GM12873 (cell line): ENCODE measurements around the gene PSMB7.

Source experiments
- TF ChIP-seq, protein P1 (sequence below): IDR thresholded peaks from 2 replicates; pipeline ENCODE4 v1.5.1; 2012; ENCODE audit warnings: low read depth, mild to moderate bottlenecking, moderate library complexity, low read length, control low read depth; ENCODE audit not compliant: insufficient read depth; ENCODE audit errors: missing control alignments

PSMB7 gene

DNA sequence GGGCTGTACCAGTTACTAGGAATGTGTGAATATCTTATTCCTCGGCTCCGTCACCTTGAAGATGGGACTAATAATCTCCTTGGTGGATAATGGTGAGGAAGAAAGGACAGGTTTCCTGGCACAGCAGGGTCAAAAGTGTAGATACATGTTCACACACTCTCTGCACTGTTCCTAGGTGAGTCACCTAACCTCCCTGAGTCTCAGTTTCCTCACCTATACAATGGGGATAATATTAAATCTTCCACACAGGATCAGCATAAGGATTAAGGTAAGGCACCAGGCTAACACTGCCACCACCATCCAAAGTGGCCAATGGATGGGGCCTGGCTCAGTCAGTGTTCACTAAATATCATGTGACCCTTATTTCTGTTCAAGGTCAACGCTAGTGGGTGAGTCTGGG lies 66.9 kb downstream of the PSMB7 start:
- TF ChIP-seq, protein P1, sequence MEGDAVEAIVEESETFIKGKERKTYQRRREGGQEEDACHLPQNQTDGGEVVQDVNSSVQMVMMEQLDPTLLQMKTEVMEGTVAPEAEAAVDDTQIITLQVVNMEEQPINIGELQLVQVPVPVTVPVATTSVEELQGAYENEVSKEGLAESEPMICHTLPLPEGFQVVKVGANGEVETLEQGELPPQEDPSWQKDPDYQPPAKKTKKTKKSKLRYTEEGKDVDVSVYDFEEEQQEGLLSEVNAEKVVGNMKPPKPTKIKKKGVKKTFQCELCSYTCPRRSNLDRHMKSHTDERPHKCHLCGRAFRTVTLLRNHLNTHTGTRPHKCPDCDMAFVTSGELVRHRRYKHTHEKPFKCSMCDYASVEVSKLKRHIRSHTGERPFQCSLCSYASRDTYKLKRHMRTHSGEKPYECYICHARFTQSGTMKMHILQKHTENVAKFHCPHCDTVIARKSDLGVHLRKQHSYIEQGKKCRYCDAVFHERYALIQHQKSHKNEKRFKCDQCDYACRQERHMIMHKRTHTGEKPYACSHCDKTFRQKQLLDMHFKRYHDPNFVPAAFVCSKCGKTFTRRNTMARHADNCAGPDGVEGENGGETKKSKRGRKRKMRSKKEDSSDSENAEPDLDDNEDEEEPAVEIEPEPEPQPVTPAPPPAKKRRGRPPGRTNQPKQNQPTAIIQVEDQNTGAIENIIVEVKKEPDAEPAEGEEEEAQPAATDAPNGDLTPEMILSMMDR, result no peak

DNA sequence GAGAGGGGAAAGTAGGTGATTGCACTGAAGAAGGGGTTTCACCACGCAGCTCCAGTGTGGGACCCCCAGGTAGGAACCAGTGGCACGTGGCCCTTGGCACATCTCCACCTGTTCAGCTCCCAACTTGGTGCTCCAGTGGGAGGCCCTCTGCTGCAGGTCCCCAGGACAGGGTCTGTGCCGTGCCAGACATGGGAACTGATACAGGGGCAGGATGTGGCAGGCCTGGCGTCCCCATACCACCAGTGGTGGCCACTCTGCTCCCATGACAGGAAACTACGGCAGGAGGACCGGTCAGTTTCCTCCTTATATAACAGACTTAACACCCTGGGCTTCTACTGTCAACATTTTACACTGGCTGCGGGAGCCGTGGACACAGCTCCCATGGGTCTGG lies 67.3 kb downstream of the PSMB7 start:
- TF ChIP-seq, protein P1, result no peak

DNA sequence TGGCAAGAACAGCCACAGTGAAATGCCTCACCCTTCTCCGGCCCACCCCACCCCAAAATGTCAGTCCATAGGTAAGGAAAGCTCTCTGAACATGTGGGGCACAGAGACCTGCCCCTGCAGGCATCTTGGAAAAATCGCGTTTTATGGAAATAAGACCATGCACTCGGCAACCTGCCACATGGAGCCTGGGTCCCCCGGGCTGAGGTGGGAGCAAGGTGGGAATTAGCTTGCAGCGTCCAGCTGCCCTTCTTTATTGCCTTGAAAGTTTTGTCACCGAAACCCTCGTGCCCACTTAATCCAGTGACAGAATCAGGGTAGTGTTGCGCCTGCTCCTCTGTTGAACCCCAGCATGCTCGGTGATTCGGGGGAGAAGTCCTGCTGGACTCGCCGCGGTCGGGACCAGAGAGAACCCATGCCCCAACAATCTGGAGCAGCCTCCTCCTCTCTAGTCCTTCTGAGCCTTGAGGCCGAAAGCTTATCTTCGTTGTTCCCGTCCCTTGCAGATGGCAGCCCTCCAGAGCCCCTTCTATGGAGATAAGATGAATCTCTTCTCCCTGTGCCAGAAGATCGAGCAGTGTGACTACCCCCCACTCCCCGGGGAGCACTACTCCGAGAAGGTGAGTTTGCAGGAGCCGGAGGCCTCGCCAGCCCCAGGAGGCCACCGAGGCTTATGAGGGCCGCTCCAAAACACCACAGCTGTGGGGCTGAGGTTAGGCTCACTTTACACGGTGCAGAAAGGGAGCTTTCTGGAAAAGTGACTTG lies 67.9 kb downstream of the PSMB7 start:
- TF ChIP-seq, protein P1, result no peak

DNA sequence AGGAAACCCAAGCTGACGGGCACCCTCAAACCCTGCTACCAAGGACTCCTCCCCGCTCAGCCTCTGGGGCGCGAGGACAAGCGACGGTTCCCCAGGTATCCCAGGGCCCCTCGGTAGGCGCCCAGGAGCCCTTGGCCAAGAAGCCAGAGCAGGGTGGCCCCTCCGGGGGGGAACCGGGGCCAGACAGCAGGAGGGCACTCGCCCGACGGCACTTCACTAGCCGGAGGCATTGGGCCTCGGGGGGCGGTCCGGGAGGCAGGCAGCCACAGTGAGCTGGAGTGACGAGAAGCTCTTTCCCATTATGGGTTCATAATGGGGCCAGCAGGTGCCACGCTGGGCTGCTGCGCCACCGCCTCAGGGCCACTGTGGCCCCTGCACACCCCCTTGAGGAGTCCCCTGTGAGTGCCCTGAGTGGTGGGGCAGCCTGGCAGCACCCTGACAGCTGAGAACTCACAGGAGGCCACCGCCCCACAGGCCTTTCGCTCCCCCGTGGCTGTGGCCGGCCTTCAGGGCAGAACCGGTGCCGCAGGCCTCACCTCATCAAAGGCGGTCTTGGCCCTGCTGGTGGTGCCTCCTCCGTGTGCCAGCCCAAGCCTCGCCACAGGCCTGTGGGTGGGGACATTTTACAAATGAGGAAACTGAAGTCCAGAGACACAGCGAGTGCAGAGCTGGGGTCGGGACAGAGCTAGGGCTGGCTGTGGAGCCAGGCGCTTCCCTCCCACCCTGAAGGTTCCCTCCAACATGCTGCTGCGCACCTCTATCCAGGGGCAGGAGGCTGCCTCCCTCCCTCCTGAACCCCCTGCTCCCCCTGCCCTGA lies 68.7 kb downstream of the PSMB7 start:
- TF ChIP-seq, protein P1, result no peak

DNA sequence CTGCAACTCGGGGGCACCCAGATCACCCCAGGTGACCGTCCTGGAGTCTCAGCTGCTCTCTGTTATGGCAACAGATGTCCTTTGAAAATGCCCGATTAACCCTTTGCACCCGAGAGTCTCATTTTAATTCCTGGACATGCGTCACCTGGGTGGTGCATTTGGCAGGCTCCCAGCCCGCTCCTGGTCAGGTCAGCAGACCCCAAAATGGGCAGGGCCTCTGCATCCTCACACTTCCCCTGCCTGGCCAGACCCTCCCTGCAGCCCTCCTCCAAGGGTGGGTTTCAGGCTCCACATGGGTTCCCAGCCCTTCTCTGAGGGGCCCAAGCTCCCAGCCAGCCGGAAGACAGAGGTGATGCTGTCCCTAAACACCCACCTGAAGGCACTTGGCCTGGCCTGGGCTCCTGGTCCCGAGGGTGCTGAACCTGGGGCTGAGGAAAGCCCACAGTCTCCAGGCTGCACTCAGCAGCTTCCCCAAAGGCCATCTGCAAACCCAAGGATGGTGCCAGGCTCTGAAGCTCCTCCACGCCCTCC lies 69.4 kb downstream of the PSMB7 start:
- TF ChIP-seq, protein P1, result no peak

DNA sequence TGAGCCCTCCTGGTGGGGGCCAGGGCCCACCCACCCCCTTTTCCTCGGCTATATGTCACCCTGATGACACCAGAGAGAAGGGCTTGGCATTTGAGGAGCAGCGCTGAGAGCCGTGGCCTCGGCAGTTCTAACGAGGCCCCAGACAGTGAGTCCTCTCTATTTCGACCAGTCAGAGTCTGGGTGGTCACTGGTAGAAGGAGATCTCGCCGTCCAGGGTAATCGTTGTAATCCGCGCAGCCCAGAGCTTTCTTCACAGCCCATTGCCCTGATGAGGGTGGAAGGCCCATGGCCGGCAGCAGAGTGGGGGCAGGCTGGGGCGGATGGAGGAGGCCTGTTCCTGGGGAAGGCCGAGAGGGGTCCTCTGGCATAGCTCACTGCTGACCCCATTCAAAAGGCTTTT lies 70.2 kb downstream of the PSMB7 start:
- TF ChIP-seq, protein P1, result no peak
